Activated CD8-positive, alpha-beta memory T cell treated with anti-CD3 and anti-CD28 coated beads, Interleukin-2, amount 50 U/mL, for 1 hour (primary cell): ENCODE results near the gene RAB29.

Experiments
- DNase-seq: peaks from one replicate; pipeline ENCODE4 v3.0.0-alpha.2; 2020; ENCODE audit errors: extremely low read depth

RAB29 gene

DNA sequence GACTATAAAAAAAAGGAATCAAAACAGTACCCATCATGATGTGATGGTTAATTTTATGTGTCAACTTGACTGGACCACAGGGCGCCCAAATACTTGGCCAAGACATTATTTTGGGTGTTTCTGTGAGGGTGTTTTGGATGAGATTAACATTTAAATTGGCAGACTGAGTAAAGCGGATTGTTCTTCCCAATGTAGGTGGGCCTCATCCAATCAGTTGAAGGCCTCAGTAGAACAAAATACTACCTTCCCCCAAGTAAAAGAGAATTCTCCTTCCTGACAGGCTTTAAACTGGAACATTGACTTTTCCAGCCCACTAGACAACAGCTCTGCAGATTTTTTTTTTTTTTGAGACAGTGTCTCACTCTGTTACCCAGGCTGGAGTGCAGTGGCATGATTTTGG is 10.7 kb downstream of the RAB29 start:
- DNase-seq: no peak

DNA sequence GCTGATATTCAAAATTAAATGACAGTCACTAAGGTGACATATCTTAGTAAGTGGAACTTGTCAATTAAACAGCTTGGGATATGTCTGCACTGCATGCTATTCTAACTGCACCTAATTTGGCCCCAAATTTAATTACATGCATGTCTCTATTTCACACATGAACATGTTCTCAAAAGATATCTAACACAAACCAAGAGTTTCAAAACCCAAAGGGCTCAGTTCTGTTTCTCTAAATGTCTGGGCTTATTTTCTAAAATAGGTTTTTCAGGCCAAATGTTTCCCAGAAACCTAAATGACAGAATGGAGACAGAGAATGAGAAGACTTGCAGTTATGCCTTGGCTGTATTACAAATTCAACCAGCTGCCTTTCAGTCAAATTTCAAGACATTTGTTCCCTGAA is 11.3 kb downstream of the RAB29 start:
- DNase-seq: no peak

- no peak for DNase-seq
Observed at GRCh38 chr1:205760606-205761005, 14.7 kb downstream of the RAB29 start.

GRCh38 chr1:205756552-205756951 is 18.7 kb downstream of the RAB29 start:
- no peak for DNase-seq

- no peak for DNase-seq
Observed at GRCh38 chr1:205754857-205755256, 20.4 kb downstream of the RAB29 start.

- DNase-seq: no peak
Observed at GRCh38 chr1:205751036-205751651, 24.1 kb downstream of the RAB29 start.

GRCh38 chr1:205750138-205751035 is 24.9 kb downstream of the RAB29 start, which contains the start of gene NUCKS1:
NUCKS1 (minus strand) TSS chr1:205750182; CDS start chr1:205749973, 209 bp downstream.
- peak; percentile 97 for DNase-seq

DNA sequence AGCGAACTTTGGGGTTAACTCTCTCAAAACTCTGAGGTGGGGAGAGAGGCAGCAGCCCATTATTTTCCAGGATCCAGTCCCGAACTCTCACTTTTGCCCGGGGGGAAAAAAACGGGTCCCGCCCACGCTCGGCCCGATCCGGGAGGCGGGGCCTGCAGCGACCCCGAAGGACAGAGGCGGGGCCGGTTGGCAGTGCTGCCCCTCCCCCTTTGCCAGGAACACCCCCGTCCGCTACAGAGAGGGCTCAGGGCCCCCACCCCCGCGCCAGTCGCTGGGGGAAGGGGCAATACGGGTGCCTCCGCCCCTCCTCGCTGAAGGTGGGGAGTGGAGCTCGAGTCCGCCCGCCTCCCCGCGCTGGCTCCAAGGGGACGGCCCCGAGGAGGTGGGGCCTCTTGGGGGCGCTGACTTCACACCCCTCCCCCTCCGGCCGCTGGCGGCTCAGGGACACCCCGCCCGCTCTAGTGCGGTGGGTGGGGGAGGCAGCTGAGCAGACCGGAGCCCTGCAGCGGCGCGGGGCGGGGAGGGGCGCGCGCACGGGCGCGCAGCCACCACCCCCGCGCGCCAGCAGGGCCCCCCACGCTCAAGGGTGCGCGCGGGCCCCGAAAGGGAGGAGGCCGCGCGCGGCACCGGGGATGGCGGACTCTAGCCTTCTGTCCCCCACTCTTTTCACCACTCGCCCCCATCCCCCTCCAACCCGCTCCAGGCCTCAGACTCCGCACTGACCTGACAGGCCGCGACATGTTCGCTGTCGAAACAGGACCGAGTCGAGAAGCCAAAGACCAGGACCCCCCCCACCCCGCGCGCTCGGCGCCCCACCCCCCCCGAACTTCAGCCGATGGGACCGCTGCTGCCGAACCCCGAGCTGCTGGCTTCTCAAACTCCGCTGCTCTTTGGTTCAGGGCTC is 25.8 kb downstream of the RAB29 start:
- peak; percentile 84 for DNase-seq

GRCh38 chr1:205748403-205749233 is 26.7 kb downstream of the RAB29 start:
- no peak for DNase-seq

DNA sequence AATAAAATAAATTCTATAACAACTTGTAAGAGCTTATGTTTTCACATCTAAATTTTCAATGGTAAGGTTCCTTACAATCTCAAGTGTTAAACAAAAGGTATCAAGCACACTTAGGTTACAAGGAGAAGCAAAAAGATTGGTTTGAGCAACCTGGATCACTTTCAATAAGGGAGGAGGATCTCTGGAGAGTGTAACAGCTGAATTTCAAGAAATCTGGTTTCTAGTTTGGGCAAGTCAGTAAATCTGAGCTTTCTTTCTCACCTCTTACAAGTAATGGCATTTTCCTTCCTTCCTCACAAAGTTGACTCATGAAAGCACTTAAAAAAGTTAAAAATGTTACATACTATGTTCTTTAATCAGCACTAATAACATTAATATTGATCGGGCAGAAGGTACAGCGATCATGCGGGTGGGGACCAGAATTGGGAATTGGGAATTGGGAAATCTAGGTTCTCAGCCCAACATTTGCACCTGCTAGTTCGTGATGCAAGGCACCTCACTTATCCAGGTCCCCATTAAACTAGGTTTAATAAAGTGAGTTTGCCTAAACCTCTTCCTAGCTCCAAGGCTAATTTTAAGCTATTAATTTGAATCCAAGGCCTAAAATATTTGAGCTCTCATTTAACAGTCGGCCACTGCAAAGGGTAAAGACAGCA is 28.4 kb downstream of the RAB29 start:
- no peak for DNase-seq

DNA sequence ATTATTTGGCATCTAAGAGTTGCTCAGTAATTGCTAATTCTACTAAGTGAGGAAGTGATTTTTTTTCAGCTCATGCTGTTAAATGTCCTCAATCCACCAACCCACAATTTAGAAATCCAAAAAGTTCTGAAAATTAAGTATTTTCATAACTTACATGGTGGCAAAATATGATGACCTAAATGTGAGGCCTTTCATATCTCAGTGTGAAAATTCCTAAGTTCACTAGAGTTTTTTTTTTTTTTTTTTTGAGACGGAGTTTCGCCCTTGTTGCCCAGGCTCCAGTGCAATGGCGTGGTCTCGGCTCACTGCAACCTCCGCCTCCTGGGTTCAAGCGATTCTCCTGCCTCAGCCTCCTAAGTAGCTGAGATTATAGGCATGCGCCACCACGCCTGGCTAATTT is 30.9 kb downstream of the RAB29 start:
- no peak for DNase-seq

DNA sequence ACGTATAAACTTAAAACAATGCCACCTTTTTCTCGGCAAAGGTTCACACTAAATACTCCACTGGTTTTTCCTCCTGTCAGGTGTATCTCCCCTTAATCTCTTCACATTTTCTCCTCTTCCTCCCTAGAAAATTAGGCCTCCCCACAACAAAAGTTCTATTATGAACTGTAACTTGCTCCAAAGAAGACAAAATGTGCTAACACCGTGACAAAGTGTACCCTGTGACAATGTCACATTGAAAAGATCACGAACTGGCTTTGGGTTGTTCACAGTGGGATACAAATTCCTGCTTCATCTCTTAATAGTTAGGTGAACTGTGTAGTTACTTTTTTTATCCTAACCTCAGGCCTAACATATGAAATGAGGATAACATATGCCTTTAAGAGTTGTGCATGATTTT is 31.3 kb downstream of the RAB29 start:
- DNase-seq: no peak

DNA sequence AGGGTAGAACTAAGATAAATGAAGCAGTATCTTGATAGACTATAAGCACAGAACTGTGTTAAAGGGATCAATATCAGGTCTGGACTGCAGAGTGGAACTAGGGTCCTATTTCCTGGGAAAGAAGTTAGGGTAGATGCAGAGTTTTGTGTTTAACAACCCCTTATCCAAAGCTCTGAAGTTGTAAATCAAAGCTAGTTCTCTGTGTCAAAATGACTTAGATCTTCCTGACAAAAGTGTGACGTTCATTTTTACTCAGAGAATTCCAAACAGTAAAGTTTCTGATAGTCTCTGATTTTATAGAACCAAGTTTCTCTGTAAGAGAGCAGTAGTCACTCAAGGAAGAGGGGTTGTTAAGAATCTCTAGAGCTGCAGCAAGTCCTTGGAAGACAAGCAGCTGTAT is 33.6 kb downstream of the RAB29 start:
- no peak for DNase-seq

GRCh38 chr1:205739348-205740160 is 35.7 kb downstream of the RAB29 start:
- no peak for DNase-seq

- no peak for DNase-seq
Observed at GRCh38 chr1:205735218-205735617, 40.1 kb downstream of the RAB29 start.

DNA sequence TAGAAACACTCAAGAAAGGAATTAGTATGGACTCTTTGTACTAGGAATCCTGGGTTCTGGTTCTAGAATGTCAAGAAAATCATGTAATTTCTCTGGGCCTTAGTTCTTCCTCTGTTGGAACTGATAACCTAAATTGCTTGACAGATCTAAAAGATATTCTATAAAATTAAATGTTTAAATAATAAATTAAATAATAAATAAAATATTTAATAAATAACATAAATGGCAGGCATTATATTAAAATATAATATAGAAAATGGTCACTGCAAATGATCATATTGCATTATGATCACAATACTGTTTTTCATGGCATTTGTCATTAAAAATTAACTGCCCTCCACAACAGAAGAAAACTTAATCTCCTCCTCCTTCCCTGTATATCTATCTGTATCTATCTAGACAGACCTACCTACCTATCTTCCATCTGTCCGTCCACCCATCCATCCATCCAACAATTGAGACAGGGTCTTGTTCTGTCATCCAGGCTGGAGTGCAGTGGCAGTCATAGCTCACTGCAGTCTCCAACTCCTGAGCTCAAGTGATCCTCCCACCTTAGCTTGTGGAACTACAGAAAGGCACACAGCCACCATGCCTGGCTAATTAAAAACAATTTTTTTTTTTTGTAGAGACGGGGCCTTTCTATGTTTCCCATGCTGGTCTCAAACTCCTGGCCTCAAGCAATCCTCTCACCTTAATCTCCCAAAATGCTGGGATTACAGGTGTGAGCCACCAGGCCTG is 41.7 kb downstream of the RAB29 start:
- DNase-seq: no peak

- DNase-seq: no peak
Observed at GRCh38 chr1:205729945-205730610, 45.2 kb downstream of the RAB29 start.

GRCh38 chr1:205726619-205727125 is 48.6 kb downstream of the RAB29 start:
- DNase-seq: no peak
